ENCODE results near the gene ITGB2. TPM values are rescaled to one million over a fixed set of nuclear protein-coding genes. Genes with fewer than 3 reads are reported as not detected.

ITGB2 gene
- total RNA-seq, 1 experiment from 2014 or later, result 1.5 TPM

- peaks cover 47 to 67% of the 10 kb centered on the region in 2 experiments for H3K4me1 ChIP-seq (ENCODE audit: control insufficient read depth in 1 of 2, insufficient read depth in 2 of 2, low read length in 2 of 2)
- H3K4me2 ChIP-seq (ENCODE audit: low read length), result peak overlapping the region; percentile 97
- intact Hi-C loops (cut with micrococcal nuclease), result no loop called here
- H3K36me3 ChIP-seq (ENCODE audit: control insufficient read depth in 1 of 2, insufficient read depth in 2 of 2, low read length in 2 of 2), result no peaks in the 10 kb centered on the region; a peak in 1 of 4 replicates
- H3K79me2 ChIP-seq (ENCODE audit: insufficient read depth, low read length), result peaks cover 61% of the 10 kb centered on the region
- ChIA-PET POLR2A (no interaction called here), CTCF (no interaction called here), RAD21 (ENCODE audit: low non-redundant PET in 1 of 2, low total read pairs in 2 of 2, uncharacterized antibody in 2 of 2, unreplicated experiment in 2 of 2) (no interaction called here)
- H4K20me1 ChIP-seq (ENCODE audit: insufficient read depth), result no peaks in the 10 kb centered on the region; the same call in 1 of the 2 replicates
- DNase-seq (ENCODE audit: low read depth, low spot score) (no peak), ATAC-seq (no peak)
- no peak overlapping the region for H2AFZ ChIP-seq (ENCODE audit: low read depth, low read length, poor library complexity, severe bottlenecking)
- no peaks in the 10 kb centered on the region for H3K27me3 ChIP-seq (ENCODE audit: insufficient read depth, low read length)
- peak overlapping the region; percentile 84 for H3K4me3 ChIP-seq (replicated peaks in 1 of 2; ENCODE audit: low read depth in 1 of 2, low read length in 2 of 2)
- no peaks in the 10 kb centered on the region for H3K9me3 ChIP-seq (ENCODE audit: control insufficient read depth in 1 of 2, insufficient read depth in 1 of 2, low read depth in 1 of 2, low read length in 2 of 2)
- no TSS peak for BruUV-seq (replicated peaks)
- peak overlapping the region; percentile 69 for H3K27ac ChIP-seq (ENCODE audit: low read depth, low read length)
- no peaks in the 10 kb centered on the region for H3K9me2 ChIP-seq (ENCODE audit: insufficient read depth)
- peak overlapping the region; percentile 79 for H3K9ac ChIP-seq (ENCODE audit: low read length)
- TF ChIP-seq EZH2 (IDR thresholded peaks at IDR 0.05), result no peak
- no peak for TF ChIP-seq SP1 (IDR thresholded peaks at IDR 0.05; ENCODE audit: low read depth)
Observed at GRCh38 chr21:44871576-44872269, 49.0 kb downstream of the ITGB2 start.

GRCh38 chr21:44870748-44871495 lies 49.8 kb downstream of the ITGB2 start:
- intact Hi-C loops (cut with micrococcal nuclease), result no loop called here
- H3K9me2 ChIP-seq (ENCODE audit: insufficient read depth), result no peaks in the 10 kb centered on the region
- peaks cover 48 to 70% of the 10 kb centered on the region in 2 experiments for H3K4me1 ChIP-seq (ENCODE audit: control insufficient read depth in 1 of 2, insufficient read depth in 2 of 2, low read length in 2 of 2)
- H3K9ac ChIP-seq (ENCODE audit: low read length), result peak overlapping the region; percentile 79
- no peak for ATAC-seq
- TF ChIP-seq ELF1 (IDR thresholded peaks at IDR 0.05; ENCODE audit: borderline replicate concordance, low read depth) (no peak), JUND (IDR thresholded peaks at IDR 0.05) (no peak), ZFX (IDR thresholded peaks at IDR 0.05) (no peak), ATF3 (IDR thresholded peaks at IDR 0.05) (no peak), CEBPB (IDR thresholded peaks at IDR 0.05; ENCODE audit: low read depth) (no peak), TCF7L2 (IDR thresholded peaks at IDR 0.05; ENCODE audit: borderline replicate concordance, extremely low read depth, insufficient read depth, insufficient read length) (no peak), REST (IDR thresholded peaks at IDR 0.05; ENCODE audit: low read depth) (no peak), SRF (IDR thresholded peaks at IDR 0.05; ENCODE audit: low read depth) (no peak)
- DNase-seq (ENCODE audit: low read depth, low spot score), result peak; percentile 21
- no peaks in the 10 kb centered on the region for H3K27me3 ChIP-seq (ENCODE audit: insufficient read depth, low read length)
- RAD21 ChIA-PET (ENCODE audit: low non-redundant PET in 1 of 2, low total read pairs in 2 of 2, uncharacterized antibody in 2 of 2, unreplicated experiment in 2 of 2), result no interaction called here
- H4K20me1 ChIP-seq (ENCODE audit: insufficient read depth), result no peaks in the 10 kb centered on the region; the same call in 1 of the 2 replicates
- POLR2A ChIA-PET, result no interaction called here
- H3K27ac ChIP-seq (ENCODE audit: low read depth, low read length), result peak overlapping the region; percentile 95
- peak overlapping the region; percentile 97 for H3K4me2 ChIP-seq (ENCODE audit: low read length)
- no TSS peak for BruUV-seq (replicated peaks)
- H3K4me3 ChIP-seq (replicated peaks in 1 of 2; ENCODE audit: low read depth in 1 of 2, low read length in 2 of 2), result peak overlapping the region; percentile 3 to 84
- CTCF ChIA-PET, result no interaction called here
- H2AFZ ChIP-seq (ENCODE audit: low read depth, low read length, poor library complexity, severe bottlenecking), result no peak overlapping the region
- no peaks in the 10 kb centered on the region; a peak in 1 of 4 replicates for H3K36me3 ChIP-seq (ENCODE audit: control insufficient read depth in 1 of 2, insufficient read depth in 2 of 2, low read length in 2 of 2)
- H3K79me2 ChIP-seq (ENCODE audit: insufficient read depth, low read length), result peaks cover 67% of the 10 kb centered on the region
- H3K9me3 ChIP-seq (ENCODE audit: control insufficient read depth in 1 of 2, insufficient read depth in 1 of 2, low read depth in 1 of 2, low read length in 2 of 2), result no peaks in the 10 kb centered on the region
